GM12892 (cell line): Measurements from ENCODE around the gene RARRES2.

Source experiments
- DNase-seq: peaks from one replicate; pipeline ENCODE4 v3.0.0; 2011; ENCODE audit not compliant: insufficient read length
- FAIRE-seq: peaks from 2 replicates; lab custom pipeline; 2011; peaks lifted over from hg19 to GRCh38; lab: Jason Lieb, UNC
- POLR2A ChIP-seq: IDR thresholded peaks from 2 replicates; pipeline ENCODE4 v1.6.1; 2011; ENCODE audit warnings: low read depth, low read length, control low read depth
- POLR2AphosphoS5 ChIP-seq: IDR thresholded peaks from 2 replicates; pipeline ENCODE4 v1.6.1; 2011; ENCODE audit warnings: low read depth, low read length, control low read depth
- TAF1 ChIP-seq: IDR thresholded peaks from 2 replicates; pipeline ENCODE4 v1.6.1; 2011; ENCODE audit warnings: low read depth, mild to moderate bottlenecking, control low read depth, low read length, borderline replicate concordance

Gene RARRES2

DNA sequence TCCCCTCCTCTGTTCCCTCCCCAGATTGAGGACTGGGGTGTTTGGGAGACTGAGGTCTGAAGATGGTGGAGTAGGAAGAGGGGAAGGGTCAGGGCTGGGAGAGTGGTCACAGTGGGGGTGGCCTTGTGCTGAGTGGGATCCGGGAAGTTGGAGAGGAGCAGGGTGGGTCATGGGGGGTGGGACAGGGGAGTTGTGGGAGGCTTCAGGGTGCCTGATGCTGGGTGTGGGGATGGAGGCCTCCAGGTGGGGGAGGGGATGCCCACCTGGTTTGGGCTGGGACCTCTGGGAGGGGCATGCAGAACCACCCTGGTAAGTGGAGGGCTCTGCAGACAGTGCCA is 40.3 kb upstream of the RARRES2 start:
- FAIRE-seq (no peak), DNase-seq (no peak)
- no peak for TF ChIP-seq TAF1
- TF ChIP-seq POLR2AphosphoS5, result no peak
- TF ChIP-seq POLR2A, result no peak

DNA sequence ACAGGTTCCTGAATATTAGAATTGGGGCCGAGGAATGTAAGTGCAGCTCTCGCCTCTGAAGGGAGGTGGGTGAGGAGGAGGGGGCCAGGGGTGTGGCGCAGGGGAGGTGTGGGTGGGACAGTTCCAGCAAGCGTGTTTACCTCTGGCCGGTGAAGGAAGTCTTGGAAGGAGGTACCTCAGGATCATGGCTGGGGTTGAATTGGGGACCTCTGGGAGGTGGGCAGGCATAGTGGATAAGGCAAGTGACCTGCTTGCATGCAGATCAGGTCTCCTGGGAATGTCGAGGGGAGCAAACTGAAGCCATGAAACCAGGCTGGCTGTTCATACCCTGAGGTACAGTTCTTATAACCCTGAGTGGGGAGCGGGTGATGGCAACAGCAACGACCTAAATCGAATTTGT is 39.7 kb upstream of the RARRES2 start:
- FAIRE-seq (no peak), DNase-seq (no peak)
- no peak for TF ChIP-seq TAF1
- TF ChIP-seq POLR2A, result no peak

DNA sequence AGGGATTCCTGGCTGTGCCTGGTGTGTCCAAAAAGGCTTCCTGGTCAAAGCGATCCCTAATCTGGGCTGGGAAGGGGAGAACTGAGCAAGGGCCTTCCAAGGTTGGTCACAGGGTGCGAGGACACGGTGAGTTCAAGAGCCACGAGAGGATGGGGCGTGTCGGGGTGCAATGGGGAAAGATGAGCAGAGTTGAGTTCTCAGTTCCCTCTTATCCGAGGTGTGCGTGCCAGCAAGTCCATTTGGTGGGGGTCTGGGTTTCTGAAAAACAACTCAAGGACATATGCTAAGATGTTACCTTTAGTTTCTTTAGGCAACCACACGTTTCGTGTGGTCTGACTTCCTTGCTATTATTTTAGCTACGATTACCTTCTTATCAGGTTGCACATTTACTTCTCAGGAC is 39.0 kb upstream of the RARRES2 start:
- no peak for TF ChIP-seq TAF1
- TF ChIP-seq POLR2AphosphoS5, result no peak
- 0 out of 2 replicates have a peak, but pooled peaks have one; percentile 3 for TF ChIP-seq POLR2A
- FAIRE-seq, result peak; percentile 70
- DNase-seq, result no peak

DNA sequence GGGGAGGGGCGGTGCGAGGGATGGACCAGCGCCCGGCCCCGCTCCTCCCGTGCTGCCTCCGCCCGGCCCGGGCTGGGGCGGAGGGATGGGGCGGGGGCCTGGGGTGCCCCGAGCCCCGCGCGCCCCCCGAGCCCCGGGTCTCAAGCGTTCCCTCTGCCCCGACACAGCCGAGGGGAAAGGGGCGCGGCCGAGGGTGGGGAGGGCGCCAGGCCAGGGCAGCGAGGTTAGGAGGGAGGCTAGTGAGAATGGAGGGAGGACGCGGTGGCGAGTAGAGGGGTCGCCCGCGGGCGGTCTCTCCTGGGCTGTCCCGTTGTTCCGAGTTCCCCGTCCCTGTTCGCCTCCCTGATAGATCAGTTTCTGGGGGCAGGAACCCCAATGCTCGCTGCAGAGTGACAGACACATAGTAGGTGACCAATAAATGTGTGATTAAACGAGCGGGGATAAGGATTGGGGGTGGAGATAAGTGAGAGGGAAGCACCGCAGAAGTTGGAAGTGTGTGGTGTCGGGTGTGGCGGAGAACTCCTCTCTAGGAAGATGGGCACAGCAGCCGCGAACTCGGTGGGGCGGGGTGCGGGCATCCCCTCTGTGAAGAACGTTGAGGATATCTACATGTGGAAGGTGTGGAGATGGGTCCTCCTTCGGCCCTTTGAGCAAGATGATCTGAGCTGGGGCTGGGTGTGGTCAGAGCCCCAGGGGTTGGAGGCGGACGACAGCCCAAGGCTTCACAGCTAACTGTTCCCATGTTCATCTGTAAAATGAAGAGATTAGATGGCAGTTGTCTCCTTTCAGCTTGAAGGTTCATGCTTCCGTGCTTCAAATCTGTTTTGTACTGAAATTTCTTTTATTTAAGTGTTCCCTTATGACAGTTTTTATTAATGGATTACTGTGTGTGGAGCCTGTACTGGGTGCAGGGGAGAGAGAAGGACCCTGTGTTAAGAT is 38.3 kb upstream of the RARRES2 start:
- FAIRE-seq (peak; percentile 44), DNase-seq (no peak)
- TF ChIP-seq TAF1, result no peak
- peak; percentile 40; the same call in 1 of the 2 replicates for TF ChIP-seq POLR2A
- TF ChIP-seq POLR2AphosphoS5, result peak; percentile 50; the same call in 1 of the 2 replicates

DNA sequence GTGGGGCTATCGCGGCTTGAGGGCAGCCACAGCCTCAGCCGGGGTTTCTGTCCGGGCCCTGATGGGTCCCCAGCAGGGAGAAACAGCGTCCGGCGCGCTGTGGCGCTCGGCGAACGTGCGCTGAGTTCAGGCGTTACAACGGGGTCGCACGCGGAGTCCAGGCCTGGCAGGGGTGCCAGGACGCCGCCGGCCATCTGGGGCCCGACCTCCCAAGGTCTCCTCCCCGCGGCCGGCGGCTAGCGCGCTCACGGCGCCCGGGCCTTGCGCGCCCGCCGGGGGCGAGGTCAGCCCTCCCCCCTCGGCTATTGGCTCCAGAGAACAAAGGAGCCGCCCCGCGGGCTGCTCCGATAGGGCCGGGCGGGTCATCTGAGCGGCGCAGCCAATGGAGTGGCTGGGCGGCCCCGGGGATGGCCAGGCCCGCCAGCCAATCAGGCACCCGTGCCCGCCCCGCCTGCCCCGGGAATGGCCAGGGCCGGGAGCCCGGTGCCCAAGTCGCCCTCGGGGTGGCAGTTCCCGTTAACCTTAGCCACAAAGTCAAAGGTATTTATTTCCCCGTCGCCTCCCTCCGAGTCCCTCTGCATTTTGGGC is 37.5 kb upstream of the RARRES2 start, which contains the start of gene ZNF775:
Gene ZNF775 (plus strand): TSS at position 478 of the 588 bp plus-strand sequence. CDS start 9,141 bp downstream, outside the sequence.
- DNase-seq (peak; percentile 99), FAIRE-seq (peak; percentile 90)

DNA sequence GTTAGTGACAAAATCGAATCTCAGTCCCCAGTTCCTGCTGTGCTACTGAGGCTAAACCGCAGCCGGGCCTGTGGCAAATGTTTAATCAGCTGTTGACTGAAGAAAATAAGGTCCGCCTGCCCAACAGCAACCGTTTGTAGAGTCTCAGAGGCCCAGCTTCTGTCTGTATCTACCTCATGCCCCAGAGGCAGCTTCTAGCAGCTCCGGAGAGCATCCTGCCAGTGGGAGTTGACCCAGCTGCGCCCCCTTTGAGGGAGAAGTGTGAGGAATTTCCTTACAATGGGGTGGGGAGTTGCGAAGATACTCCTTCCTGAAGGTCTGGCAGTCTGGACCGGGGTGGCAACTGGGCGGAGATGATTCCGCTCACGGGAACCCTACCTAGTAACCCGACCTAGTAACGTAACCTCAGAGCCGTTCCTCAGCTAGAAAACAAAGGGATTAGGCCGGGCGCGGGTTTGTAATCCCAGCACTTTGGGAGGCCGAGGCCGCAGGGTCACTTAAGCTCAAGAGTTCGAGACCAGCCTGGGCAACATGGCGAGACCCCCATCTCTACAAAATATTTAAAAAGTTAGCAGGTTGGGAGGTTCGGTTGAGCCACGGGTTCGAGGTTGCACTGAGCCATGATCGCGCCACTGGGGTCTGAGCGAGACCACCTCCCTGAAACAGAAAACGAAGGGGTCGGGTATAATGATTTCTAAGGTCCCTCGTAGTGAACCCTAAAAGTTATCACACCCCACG is 36.9 kb upstream of the RARRES2 start:
- FAIRE-seq (no peak), DNase-seq (no peak)
- 0 out of 2 replicates have a peak, but pooled peaks have one; percentile 36 for TF ChIP-seq POLR2A
- no peak for TF ChIP-seq POLR2AphosphoS5

More for the DNA sequence above, 37.5 kb upstream of the RARRES2 start, which contains the start of gene ZNF775:
- TF ChIP-seq POLR2AphosphoS5 (peak; percentile 88), POLR2A (peak; percentile 95), TAF1 (peak; percentile 84)

DNA sequence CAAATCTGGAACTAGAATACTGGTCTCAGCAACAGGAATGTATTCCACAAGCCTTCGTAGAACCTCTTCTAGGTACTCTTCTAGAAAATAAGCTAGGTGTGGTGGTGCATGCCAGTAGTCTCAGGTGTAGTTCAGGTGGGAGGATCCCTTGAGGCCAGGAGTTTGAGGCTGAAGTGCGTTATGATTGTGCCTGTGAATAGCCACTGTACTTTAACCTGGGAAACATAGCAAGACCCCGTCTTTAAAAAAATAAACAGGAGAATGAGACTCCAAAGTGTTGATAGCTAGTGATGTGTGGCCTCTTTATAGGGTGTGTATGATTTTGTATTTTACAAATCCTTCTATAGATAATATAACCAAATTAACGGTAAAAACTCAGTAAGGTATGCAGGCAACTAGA is 36.2 kb upstream of the RARRES2 start:
- DNase-seq (no peak), FAIRE-seq (no peak)
- TF ChIP-seq POLR2AphosphoS5 (no peak), TAF1 (no peak), POLR2A (no peak)

DNA sequence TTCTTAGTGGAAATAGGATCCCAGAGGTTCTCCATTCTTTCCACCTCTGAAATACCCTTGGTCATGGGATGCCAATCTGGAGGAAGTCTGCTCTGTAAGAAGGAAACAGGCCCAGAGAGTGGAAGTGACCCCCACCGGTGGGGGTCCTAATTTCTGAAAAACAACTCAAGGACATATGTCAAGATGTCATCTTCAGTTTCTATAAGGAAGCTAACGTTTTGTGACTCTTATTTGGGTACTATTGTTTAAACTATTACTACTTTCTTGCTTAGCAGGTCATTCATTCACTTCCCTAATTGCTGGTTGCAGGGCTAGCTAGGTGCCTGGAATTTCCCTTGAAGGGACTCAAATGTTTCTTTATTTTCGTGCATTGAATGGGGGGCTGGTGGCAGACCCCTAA is 35.8 kb upstream of the RARRES2 start:
- DNase-seq (no peak), FAIRE-seq (peak; percentile 70)

DNA sequence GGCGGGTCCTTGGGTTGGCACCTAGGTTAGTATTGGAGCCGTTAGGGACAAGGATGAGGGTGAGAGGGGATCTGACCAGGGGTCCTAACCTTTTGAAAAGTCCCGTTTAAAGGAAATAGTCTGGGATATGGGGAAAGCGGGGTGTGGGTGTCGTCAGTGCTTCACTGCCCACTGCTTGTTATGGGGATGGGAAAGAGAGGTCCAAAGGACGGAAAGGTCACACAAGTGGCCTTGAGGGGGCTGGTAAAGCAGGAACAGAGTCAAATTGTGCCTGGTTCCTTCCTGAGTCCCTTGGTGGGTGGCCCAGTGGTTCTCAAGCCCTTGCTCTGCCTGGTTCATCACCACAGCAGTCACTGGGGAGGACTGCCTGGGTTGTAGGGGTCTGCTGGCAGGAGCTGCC is 35.1 kb upstream of the RARRES2 start:
- DNase-seq, result no peak
- no peak for FAIRE-seq
- no peak for TF ChIP-seq POLR2AphosphoS5
- no peak for TF ChIP-seq TAF1
- no peak for TF ChIP-seq POLR2A

More for the DNA sequence above, 35.8 kb upstream of the RARRES2 start:
- TF ChIP-seq POLR2A, result no peak
- TF ChIP-seq POLR2AphosphoS5, result no peak

DNA sequence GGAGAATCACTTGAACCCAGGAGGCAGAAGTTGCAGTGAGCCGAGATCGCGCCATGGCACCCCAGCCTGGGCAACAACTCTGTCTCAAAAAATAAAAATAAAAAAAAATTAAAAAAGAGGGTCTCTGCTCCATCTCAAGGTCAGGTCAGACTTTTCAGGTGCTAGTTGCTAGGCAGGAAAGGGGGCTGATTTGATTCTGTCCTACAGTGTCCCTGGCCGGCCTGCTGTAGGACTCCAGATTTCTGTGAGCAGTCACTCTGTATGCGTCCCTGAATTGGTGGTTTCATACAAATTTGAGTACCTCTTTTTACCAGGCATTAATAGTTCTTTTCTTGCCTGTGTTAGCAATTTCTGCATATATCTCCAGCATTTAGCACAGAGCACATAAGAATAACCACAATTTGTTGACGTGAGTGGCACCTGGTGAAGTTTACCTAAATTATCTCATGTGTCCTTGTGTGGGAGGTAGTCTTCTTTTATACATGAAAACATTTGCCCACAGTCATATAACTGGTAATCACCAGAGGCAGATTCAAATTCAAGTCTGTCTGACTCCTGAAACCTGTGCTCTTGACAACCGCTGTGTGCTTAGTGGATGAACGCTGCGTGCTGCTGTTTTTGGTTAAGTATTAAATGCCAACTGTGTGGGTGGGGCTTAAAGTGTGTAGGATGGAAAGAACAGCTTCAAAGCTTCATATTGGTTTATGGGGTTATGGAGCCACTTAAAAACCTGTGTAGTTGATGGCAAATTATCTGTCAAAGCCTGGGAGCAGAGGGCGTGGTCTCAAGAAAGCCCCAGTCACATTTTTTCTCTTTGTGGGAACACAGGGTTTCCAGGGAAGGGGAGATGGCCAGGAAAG is 34.5 kb upstream of the RARRES2 start:
- no peak for TF ChIP-seq TAF1
- TF ChIP-seq POLR2AphosphoS5, result no peak; the same call in 1 of the 2 replicates
- DNase-seq (no peak), FAIRE-seq (peak; percentile 81)
